SK-N-DZ (cell line): Measurements from ENCODE around the gene DYSF.

Experiments
- DNase-seq: peaks from one replicate; pipeline ENCODE4 v3.0.0-alpha.2; 2015; ENCODE audit warnings: low spot score

Gene DYSF

GRCh38 chr2:71725836-71726235 lies 272.5 kb downstream of the DYSF start:
- DNase-seq, result no peak

DNA sequence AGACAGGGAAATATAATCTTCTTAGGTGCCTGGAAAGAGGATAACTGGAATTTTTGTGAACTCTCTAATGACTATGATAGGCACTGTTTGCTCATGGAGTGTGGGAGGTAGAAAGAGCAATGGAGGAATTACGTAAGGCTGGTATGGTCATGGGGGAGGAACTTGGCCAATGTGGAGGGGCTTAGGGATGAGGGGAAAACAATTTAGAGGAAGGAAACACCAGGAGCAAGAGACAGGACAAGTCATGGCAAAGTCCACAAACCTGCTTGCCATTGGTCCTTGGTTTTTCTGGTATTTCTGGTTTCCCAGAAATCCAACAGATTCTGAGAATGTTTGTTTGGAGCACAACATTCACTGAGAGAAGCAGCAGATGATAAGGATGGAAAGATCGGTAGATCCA lies 274.2 kb downstream of the DYSF start:
- DNase-seq, result no peak

GRCh38 chr2:71728036-71728435 lies 274.7 kb downstream of the DYSF start:
- DNase-seq, result no peak

DNA sequence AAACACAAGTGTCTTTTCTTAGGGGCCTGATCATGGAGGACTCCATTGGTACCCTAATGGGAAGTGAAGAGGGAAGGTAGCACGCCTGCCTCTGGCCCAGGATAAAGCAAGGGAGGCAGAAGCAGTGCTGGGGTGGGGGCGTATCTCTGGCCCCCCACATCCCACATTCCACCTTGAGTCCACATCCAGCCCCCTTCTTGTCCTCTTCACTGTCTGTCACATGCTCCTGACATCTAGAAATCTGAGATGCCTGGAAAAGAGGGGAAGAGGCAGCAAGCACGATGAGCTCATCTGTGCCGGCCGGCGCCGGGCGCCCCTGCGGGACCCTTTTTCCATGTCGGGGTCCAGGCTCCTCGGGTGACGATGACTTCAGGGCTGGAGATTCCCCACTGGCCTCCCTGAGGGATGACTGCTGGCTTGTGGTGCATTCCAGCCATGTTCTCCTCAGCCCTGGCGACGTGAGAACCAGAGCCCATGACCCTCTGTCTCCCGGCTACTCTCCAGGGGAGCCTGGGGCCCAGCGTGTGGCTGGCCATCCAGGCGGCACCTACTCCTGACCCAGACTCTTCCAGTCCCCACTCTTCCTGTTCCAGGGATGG lies 277.5 kb downstream of the DYSF start:
- no peak for DNase-seq

- no peak for DNase-seq
Observed at GRCh38 chr2:71734620-71735019, 281.3 kb downstream of the DYSF start.

DNA sequence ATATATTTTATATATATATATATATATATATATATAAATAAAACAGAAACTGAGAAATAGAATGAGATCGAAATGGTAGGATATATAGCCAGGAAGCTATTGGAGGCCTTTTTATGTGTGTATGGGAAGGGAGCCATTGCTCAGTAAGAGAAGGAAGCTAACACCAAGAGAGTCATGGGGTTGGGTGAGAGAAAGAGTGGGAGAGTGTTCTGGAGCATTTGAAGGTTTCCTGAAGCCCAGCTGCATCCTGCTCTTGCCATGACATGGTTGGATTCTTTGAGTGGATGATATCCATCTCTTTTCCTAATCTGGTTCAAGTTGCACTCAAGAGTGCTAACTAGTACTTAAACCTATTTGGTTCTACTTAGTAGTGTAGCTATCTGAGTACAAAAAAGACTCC lies 282.3 kb downstream of the DYSF start:
- DNase-seq, result no peak
